HG03439 (cell line): ENCODE results near the gene CERCAM.
"Not testable (repeated sequence)": the region's sequence is repeated elsewhere in the genome, so short reads cannot be mapped to it uniquely, and the experiment has no call there.

ENCODE experiments used
- ATAC-seq: cut with Tn5 transposase; IDR thresholded peaks from one replicate; pipeline ENCODE4 v1.9.1; 2021; ENCODE audit warnings: mild to moderate bottlenecking, moderate library complexity; ENCODE audit not compliant: unreplicated experiment

The CERCAM gene

GRCh38 chr9:128416432-128417019 lies 4.1 kb upstream of the CERCAM start:
- ATAC-seq, result no peak

DNA sequence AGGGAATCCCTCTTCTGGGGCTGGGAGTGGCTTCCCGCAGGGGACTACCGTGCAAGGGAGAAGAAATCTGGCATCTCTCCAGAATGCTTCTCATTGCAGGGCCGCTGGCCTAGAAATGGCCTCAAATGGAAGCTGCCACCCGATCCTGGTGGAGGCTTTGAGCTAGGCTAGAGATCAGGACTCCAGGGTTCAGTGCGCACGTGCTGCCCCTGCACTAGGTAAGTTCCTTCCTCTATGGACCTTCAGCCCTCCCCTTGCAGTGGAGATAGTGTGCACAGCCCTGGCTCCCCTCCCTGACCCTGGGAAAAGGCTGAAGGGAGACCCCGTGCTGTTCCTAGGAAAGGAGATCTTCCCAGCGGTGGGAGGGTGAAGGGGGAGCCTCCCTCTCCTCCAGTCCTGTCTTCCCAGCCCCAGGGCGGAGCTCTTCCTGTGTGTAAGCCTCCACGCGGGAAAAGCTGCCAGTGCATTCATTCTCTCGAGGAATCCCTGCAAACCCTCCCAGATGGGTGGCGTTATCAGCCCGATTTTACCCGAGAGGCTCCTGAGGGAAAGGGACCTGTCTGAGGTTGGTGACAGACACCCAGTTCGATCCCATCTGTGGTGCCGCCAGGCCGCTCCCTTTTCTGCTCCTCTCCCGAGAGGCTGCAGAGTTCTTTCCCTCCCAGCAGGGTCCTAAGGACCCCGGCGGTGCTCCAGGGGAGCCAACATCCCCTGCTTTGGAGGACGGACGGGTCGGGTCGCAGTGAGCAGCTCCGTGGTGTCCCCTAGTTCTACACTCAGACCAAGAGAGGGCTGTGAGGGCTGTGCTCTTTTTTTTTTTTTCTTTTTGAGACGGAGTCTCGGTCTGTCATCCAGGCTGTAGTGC lies 1.4 kb upstream of the CERCAM start:
- ATAC-seq, result no peak

- ATAC-seq, result peak; percentile 76
Observed at GRCh38 chr9:128420060-128420650, 502 bp upstream of the CERCAM start.

GRCh38 chr9:128421482-128421996 lies 882 bp downstream of the CERCAM start:
- ATAC-seq, result no peak

- ATAC-seq, result not testable (repeated sequence)
Observed at GRCh38 chr9:128422022-128422782, 1.5 kb downstream of the CERCAM start.

GRCh38 chr9:128422783-128423150 lies 2.1 kb downstream of the CERCAM start:
- no peak for ATAC-seq

- not testable (repeated sequence) for ATAC-seq
Observed at GRCh38 chr9:128423356-128423755, 2.7 kb downstream of the CERCAM start.

DNA sequence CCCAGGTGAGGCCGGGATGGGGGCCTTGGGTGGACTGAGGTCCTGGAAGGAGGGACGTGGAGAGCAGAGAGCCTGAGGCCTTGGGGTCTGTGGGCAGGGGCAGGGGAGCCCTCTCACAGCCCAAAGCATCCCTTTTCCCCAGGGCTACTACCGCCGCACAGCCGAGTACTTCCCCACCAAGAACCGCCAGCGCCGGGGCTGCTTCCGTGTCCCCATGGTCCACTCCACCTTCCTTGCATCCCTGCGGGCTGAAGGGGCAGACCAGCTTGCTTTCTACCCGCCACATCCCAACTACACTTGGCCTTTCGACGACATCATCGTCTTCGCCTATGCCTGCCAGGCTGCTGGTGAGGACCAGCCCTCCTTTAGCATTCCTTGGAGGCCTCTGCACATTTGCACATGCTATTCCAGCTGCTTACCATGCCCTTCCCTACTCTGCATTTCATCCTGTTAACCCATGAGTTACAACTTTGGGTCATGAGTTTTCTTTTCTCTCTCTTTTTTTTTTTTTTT lies 3.7 kb downstream of the CERCAM start:
- ATAC-seq, result no peak

DNA sequence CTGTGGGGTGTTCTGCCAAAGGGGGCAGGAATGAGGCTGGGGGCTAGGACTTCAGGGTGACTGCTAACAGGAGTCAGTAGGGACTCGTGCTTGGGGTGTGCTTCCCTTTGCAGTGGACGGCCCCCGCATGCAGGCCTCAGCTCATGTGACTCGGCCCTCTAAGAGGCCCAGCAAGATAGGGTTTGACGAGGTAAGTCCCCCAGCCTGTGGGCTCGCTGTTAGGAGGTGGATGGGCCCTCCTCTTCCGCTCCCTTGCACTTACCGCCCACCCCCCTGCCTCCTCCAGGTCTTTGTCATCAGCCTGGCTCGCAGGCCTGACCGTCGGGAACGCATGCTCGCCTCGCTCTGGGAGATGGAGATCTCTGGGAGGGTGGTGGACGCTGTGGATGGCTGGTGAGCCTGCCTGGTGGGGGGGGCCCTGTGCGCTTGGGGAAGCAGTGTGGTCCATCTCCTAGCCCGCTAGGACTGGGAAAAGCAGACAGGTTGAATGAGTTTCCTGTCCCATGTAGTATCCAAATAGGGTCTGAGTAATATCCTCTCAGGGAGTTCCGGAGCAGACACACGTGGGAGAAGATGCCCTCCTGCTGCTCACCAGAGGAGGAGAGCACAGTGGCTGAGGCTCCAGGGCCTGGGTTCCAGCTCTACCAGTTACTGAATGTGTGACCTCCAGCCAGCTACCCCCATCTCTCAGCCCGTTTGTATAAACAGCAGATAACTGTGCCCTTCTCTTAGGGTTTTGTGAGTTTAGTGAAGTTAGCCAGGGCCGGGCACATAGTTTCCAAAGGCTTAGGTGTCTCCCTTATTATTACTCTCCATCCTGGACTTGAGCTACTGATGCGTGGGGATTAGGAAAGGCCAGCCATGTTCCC lies 8.2 kb downstream of the CERCAM start:
- no peak for ATAC-seq

- no peak for ATAC-seq
Observed at GRCh38 chr9:128429513-128430086, 8.9 kb downstream of the CERCAM start.

DNA sequence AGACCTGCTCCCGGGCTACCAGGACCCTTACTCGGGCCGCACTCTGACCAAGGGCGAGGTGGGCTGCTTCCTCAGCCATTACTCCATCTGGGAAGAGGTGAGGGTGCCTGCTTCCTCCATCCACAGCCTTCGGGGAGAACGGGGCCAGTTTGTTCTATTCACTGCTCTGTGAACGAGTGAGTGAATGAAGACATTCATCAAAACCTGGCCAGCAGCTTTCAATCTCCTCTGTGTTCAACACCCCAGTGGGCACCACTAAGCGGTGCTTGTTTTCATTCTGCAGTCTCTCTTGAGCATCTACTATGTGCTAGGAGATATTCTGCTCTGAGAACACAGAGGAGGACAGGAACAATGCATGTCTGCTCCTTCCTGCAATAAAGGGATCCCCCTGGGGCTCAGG lies 10.6 kb downstream of the CERCAM start:
- ATAC-seq, result no peak

- ATAC-seq, result no peak
Observed at GRCh38 chr9:128434340-128434739, 13.7 kb downstream of the CERCAM start.

- no peak for ATAC-seq
Observed at GRCh38 chr9:128435611-128436010, 15.0 kb downstream of the CERCAM start.

- peak; percentile 58 for ATAC-seq
Observed at GRCh38 chr9:128438343-128439109, 17.9 kb downstream of the CERCAM start.

DNA sequence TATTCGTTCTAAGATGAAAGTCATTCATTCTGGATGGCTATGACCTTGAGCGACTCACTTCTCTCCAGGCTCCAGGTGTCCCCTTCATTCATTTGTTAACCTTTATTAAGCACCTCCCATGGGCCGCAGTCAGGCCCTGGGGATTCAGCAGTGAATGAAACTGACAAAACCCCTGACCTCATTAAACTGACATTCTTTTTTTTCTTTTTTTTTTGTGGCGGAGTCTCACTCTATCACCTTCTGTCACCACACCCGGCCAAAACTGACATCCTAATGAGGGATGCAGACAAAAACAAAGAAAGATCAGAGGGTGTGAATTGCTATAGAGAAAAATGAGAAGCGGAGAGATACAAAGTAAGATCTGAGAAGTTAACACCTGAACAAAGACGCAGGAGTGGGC lies 18.6 kb downstream of the CERCAM start:
- no peak for ATAC-seq

DNA sequence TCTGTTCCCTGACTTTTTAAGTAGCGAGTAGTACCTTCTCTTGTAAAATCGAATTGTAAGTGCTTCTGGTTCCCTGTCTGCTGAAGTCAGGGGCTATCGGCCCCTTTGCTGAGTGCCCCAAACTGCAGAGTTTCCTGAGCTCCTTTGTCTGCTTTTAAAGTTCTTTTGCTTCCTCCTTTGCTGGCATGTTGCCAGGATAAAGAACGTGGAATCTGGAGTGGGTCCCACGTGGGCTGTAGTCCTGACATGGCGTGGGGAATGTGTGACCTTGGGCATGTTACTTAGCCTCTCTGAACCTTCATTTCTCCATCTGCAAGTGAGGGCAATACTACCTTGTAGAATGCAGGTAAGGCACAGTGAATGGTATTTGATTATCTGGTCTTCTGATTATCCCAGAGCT lies 21.5 kb downstream of the CERCAM start:
- ATAC-seq, result no peak

DNA sequence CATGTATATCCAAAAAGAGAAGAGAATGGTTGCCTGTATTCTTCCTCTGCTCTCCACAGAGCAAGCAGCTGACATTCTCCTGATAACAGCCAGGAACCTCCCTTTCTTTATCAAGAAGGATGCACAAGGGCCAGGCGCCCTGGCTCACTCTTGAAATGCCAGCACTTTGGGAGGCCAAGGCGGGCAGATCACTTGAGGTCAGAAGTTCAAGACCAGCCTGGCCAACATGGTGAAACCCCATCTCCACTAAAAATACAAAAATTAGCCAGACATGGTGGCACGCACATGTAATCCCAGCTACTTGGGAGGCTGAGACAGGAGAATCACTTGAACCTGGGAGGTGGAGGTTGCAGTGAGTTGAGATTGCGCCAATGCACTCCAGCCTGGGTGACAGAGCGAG lies 25.8 kb downstream of the CERCAM start:
- ATAC-seq, result not testable (repeated sequence)

DNA sequence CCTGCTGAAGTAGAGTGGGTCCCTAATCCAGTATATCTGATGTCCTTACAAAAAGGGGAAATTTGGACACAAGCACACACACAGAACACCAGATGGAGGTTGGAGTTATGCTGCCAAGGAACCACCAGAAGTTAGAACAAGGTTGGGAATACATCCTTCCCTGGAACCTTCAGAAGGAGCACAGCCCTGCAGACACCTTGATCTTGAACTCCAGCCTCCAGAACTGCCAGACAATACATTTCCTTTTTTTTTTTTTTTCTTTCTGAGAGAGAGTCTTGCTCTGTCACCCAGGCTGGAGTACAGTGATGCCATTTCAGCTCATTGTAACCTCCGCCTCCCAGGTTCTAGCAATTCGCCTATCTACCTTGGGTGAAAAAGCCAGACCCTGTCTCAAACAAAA lies 28.1 kb downstream of the CERCAM start:
- ATAC-seq, result no peak

- no peak for ATAC-seq
Observed at GRCh38 chr9:128454991-128455390, 34.3 kb downstream of the CERCAM start.
